K562 (cell line): ENCODE measurements around the gene SAP25. TPM values are rescaled to one million over a fixed set of nuclear protein-coding genes. Genes with fewer than 3 reads are reported as not detected.
A peak's percentile ranks its signal among the peaks of the same experiment; 100 is the strongest.

Experiments used
- ARHGAP35 ChIP-seq: fragments of 450-650 bp; IDR thresholded peaks from 2 replicates; pipeline ENCODE4 v1.6.1; 2018; ENCODE audit not compliant: partially characterized antibody
- ASH1L ChIP-seq: fragments of 450-650 bp; IDR thresholded peaks from 2 replicates; pipeline ENCODE4 v1.6.1; 2018; ENCODE audit warnings: borderline replicate concordance, mild to moderate bottlenecking, low read depth; ENCODE audit not compliant: partially characterized antibody
- CAMTA2 ChIP-seq: fragments of 250-450 bp; sonication (Bioruptor Pico); conservative IDR thresholded peaks from 2 replicates; pipeline ENCODE4 v1.5.1; 2022
- CEBPB ChIP-seq: fragments of 450-650 bp; IDR thresholded peaks from 2 replicates; pipeline ENCODE4 v1.6.1; 2016; ENCODE audit warnings: missing genetic modification characterization, missing compliant biosample characterization
- FUS ChIP-seq: fragments of 200-400 bp; formaldehyde crosslinking; optimal IDR thresholded peaks from 2 replicates; pipeline ENCODE3; 2017; ENCODE audit warnings: low read depth, low read length
- GABPA ChIP-seq: fragments of 200-800 bp; sonication (Bioruptor generic); conservative IDR thresholded peaks from 2 replicates; pipeline ENCODE4 v1.6.1; 2016; ENCODE audit warnings: low read depth, missing genetic modification characterization, missing compliant biosample characterization
- NCOA2 ChIP-seq, 2 experiments: fragments of 450-650 bp; IDR thresholded peaks; 2 replicates each; pipeline ENCODE4 v1.6.1; 2018; ENCODE audit warnings: mild to moderate bottlenecking in 2 of 2, moderate library complexity in 1 of 2; ENCODE audit not compliant: partially characterized antibody in 2 of 2
- NCOA6 ChIP-seq: fragments of 450-650 bp; IDR thresholded peaks from 2 replicates; pipeline ENCODE4 v1.6.1; 2017; ENCODE audit warnings: mild to moderate bottlenecking
- RUNX1 ChIP-seq: sonication (generic); IDR thresholded peaks from 2 replicates; pipeline ENCODE4 v1.6.1; 2016; ENCODE audit warnings: antibody characterized with exemption, low read depth
- TBP ChIP-seq: optimal IDR thresholded peaks from 2 replicates; pipeline ENCODE3; 2011; ENCODE audit warnings: low read depth, low read length, improper control_type of control experiment
- ZBED1 ChIP-seq: IDR thresholded peaks from 2 replicates; pipeline ENCODE4 v1.6.1; 2014
- ZNF41 ChIP-seq: fragments of 250-450 bp; sonication (Bioruptor Pico); conservative IDR thresholded peaks from 2 replicates; pipeline ENCODE4 v1.4.0; 2020; ENCODE audit warnings: mild to moderate bottlenecking
- polyA plus RNA-seq, 8 experiments: library from polyadenylated mRNA; depleted of rRNA in 4 of 8; stranded (reverse) in 5 of 8; unstranded in 3 of 8; fragments of >200 nt; fragmentation: Nextera tagmentation in 2 of 8; fragmentation: Illumina TruSeq in 1 of 8; extraction: Ambion mirVana in 2 of 8; extraction: Trizol in 1 of 8; gene quantifications; 2 replicates each; pipeline versions ENCODE4 v1.2.1 to v1.2.3, GENCODE V29; 2011 to 2014; ENCODE audit warnings: inconsistent platforms in 1 of 8, missing spikeins in 1 of 8
- total RNA-seq, 7 experiments: library from RNA; depleted of rRNA in 6 of 7; stranded (reverse); fragments of >200 nt in 6 of 7; fragmentation: Illumina TruSeq in 2 of 7; extraction: Trizol in 2 of 7; gene quantifications; 2 replicates each; pipeline versions ENCODE4 v1.2.1 to v1.2.3, GENCODE V29; 2011 to 2021; ENCODE audit warnings: low replicate concordance in 1 of 7
- TF ChIP-seq, protein P1 (sequence below): sonication (generic); formaldehyde crosslinking; IDR thresholded peaks from 2 replicates; pipeline ENCODE4 v1.4.0; 2020; ENCODE audit warnings: mild to moderate bottlenecking, missing genetic modification reagents
- TF ChIP-seq, protein P2 (sequence below): sonication (generic); formaldehyde crosslinking; IDR thresholded peaks from 2 replicates; pipeline ENCODE4 v1.8.1; 2022; ENCODE audit warnings: missing genetic modification reagents
- TF ChIP-seq, protein P3 (sequence below): fragments of 250-450 bp; sonication (Bioruptor Pico); IDR thresholded peaks from 2 replicates; pipeline ENCODE4 v1.5.1; 2021; ENCODE audit warnings: mild to moderate bottlenecking
- TF ChIP-seq, protein P4 (sequence below): fragments of 450-650 bp; formaldehyde crosslinking; IDR thresholded peaks from 2 replicates; pipeline ENCODE4 v1.4.0; 2022; ENCODE audit warnings: mild to moderate bottlenecking, moderate library complexity
- TF ChIP-seq, protein P5 (sequence below): sonication (generic); formaldehyde crosslinking; IDR thresholded peaks from 2 replicates; pipeline ENCODE4 v1.8.0; 2023; ENCODE audit warnings: missing genetic modification reagents, mild to moderate bottlenecking, borderline replicate concordance

SAP25 gene
- total and polyA plus RNA-seq, 9 of the 15 experiments (the other 6 are each of a cell fraction or from before 2014, with no cell fraction given) = 0.13 to 5.3 (median 0.78) TPM; not detected in 1

DNA sequence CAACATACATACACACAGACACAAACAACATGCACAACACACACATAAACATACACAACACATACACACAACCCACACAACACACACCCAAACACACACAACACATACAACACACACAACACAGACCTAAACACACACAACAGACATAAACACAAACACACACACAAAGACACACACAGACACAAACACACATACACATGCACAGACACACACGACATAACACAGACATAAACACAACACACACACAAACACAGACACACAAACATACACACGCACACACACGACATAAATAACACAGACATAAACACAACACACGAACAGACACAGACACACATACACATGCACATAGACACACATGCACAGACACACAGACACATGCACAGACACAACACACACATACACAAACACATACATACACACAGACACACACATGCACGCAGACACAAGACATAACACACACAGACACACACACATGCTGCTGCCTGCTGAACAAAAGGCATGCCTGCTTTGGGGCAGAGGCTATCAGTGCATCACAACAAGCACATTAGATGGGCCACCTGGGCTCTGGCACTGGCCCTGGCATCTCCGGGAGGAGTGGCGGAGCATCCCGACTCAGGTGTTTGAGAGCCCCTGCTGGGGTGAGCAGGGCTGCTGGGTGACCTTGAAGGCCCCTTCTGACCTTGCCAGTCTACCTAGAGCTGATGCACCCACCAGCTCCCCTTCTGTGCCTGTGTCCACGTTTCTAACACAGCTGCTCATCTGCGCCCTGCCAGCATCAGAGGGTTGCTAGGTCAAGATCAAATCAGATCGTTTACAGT is 7.0 kb upstream of the SAP25 start (continued):
- TF ChIP-seq ASH1L = peak; percentile 32
- no peak for TF ChIP-seq TBP
- no peak for TF ChIP-seq CAMTA2
- TF ChIP-seq, protein P1, sequence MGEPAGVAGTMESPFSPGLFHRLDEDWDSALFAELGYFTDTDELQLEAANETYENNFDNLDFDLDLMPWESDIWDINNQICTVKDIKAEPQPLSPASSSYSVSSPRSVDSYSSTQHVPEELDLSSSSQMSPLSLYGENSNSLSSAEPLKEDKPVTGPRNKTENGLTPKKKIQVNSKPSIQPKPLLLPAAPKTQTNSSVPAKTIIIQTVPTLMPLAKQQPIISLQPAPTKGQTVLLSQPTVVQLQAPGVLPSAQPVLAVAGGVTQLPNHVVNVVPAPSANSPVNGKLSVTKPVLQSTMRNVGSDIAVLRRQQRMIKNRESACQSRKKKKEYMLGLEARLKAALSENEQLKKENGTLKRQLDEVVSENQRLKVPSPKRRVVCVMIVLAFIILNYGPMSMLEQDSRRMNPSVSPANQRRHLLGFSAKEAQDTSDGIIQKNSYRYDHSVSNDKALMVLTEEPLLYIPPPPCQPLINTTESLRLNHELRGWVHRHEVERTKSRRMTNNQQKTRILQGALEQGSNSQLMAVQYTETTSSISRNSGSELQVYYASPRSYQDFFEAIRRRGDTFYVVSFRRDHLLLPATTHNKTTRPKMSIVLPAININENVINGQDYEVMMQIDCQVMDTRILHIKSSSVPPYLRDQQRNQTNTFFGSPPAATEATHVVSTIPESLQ (CRISPR knock-in tag) = no peak
- no peak for TF ChIP-seq FUS
- no peak for TF ChIP-seq ZNF41
- peak; percentile 54 for TF ChIP-seq ARHGAP35
- TF ChIP-seq, protein P2, sequence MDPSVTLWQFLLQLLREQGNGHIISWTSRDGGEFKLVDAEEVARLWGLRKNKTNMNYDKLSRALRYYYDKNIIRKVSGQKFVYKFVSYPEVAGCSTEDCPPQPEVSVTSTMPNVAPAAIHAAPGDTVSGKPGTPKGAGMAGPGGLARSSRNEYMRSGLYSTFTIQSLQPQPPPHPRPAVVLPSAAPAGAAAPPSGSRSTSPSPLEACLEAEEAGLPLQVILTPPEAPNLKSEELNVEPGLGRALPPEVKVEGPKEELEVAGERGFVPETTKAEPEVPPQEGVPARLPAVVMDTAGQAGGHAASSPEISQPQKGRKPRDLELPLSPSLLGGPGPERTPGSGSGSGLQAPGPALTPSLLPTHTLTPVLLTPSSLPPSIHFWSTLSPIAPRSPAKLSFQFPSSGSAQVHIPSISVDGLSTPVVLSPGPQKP (CRISPR knock-in tag) = no peak
- TF ChIP-seq, protein P3, sequence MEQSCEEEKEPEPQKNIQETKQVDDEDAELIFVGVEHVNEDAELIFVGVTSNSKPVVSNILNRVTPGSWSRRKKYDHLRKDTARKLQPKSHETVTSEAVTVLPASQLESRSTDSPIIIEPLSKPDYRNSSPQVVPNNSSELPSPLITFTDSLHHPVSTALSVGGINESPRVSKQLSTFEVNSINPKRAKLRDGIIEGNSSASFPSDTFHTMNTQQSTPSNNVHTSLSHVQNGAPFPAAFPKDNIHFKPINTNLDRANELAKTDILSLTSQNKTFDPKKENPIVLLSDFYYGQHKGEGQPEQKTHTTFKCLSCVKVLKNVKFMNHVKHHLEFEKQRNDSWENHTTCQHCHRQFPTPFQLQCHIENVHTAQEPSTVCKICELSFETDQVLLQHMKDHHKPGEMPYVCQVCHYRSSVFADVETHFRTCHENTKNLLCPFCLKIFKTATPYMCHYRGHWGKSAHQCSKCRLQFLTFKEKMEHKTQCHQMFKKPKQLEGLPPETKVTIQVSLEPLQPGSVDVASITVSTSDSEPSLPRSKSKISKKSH = no peak
- TF ChIP-seq, protein P4, sequence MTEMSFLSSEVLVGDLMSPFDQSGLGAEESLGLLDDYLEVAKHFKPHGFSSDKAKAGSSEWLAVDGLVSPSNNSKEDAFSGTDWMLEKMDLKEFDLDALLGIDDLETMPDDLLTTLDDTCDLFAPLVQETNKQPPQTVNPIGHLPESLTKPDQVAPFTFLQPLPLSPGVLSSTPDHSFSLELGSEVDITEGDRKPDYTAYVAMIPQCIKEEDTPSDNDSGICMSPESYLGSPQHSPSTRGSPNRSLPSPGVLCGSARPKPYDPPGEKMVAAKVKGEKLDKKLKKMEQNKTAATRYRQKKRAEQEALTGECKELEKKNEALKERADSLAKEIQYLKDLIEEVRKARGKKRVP (CRISPR knock-in tag) = no peak
- TF ChIP-seq RUNX1 = no peak
- no peak for TF ChIP-seq CEBPB
- no peak for TF ChIP-seq NCOA2 (IDR thresholded peaks at IDR 0.05; ENCODE audit: partially characterized antibody in 2 of 2)
- no peak for TF ChIP-seq ZBED1
- TF ChIP-seq, protein P5, sequence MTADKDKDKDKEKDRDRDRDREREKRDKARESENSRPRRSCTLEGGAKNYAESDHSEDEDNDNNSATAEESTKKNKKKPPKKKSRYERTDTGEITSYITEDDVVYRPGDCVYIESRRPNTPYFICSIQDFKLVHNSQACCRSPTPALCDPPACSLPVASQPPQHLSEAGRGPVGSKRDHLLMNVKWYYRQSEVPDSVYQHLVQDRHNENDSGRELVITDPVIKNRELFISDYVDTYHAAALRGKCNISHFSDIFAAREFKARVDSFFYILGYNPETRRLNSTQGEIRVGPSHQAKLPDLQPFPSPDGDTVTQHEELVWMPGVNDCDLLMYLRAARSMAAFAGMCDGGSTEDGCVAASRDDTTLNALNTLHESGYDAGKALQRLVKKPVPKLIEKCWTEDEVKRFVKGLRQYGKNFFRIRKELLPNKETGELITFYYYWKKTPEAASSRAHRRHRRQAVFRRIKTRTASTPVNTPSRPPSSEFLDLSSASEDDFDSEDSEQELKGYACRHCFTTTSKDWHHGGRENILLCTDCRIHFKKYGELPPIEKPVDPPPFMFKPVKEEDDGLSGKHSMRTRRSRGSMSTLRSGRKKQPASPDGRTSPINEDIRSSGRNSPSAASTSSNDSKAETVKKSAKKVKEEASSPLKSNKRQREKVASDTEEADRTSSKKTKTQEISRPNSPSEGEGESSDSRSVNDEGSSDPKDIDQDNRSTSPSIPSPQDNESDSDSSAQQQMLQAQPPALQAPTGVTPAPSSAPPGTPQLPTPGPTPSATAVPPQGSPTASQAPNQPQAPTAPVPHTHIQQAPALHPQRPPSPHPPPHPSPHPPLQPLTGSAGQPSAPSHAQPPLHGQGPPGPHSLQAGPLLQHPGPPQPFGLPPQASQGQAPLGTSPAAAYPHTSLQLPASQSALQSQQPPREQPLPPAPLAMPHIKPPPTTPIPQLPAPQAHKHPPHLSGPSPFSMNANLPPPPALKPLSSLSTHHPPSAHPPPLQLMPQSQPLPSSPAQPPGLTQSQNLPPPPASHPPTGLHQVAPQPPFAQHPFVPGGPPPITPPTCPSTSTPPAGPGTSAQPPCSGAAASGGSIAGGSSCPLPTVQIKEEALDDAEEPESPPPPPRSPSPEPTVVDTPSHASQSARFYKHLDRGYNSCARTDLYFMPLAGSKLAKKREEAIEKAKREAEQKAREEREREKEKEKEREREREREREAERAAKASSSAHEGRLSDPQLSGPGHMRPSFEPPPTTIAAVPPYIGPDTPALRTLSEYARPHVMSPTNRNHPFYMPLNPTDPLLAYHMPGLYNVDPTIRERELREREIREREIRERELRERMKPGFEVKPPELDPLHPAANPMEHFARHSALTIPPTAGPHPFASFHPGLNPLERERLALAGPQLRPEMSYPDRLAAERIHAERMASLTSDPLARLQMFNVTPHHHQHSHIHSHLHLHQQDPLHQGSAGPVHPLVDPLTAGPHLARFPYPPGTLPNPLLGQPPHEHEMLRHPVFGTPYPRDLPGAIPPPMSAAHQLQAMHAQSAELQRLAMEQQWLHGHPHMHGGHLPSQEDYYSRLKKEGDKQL (CRISPR knock-in tag) = no peak
- TF ChIP-seq GABPA (tag) = no peak
- TF ChIP-seq NCOA6 = no peak
